Vagina (tissue), 2 donors: ENCODE results near the gene FAM120AOS.

Experiments used
- POLR2A ChIP-seq, 2 donors: fragments of 450-650 bp; IDR thresholded peaks; one replicate each; pipeline ENCODE4 v1.6.1; 2017; ENCODE audit warnings: antibody characterized with exemption in 2 of 2, mild to moderate bottlenecking in 2 of 2, moderate library complexity in 2 of 2
- TF ChIP-seq, protein P1 (sequence below), 3 experiments: fragments of 450-650 bp in 2 of 3; fragments of 200-600 bp in 1 of 3; sonication (generic) in 1 of 3; IDR thresholded peaks; one replicate each; pipeline ENCODE4 v1.5.1; 2017 to 2019; ENCODE audit warnings: antibody characterized with exemption in 3 of 3, mild to moderate bottlenecking in 2 of 3, moderate library complexity in 2 of 3

DNA sequence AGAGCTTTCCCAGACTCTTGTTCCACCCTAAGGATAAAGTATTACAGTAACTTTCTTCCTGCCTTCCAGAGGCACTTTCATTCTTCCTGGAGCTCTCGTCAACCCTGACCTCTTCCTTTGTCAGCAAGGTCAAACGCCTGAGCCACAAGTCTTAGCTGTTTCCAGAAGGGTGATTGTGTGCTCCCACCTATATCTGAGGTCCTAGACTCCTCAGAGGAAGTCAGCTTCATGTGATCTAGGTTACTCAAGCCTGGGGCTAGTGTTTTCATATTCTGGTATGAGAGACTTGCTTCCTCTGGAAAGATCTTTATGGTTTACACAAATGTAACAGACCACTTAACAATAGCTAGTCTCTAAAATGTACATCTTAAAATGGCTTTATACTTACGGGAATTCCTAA is 7.3 kb downstream of the FAM120AOS start:
- no peak for TF ChIP-seq POLR2A (IDR thresholded peaks at IDR 0.05)
- TF ChIP-seq, protein P1, sequence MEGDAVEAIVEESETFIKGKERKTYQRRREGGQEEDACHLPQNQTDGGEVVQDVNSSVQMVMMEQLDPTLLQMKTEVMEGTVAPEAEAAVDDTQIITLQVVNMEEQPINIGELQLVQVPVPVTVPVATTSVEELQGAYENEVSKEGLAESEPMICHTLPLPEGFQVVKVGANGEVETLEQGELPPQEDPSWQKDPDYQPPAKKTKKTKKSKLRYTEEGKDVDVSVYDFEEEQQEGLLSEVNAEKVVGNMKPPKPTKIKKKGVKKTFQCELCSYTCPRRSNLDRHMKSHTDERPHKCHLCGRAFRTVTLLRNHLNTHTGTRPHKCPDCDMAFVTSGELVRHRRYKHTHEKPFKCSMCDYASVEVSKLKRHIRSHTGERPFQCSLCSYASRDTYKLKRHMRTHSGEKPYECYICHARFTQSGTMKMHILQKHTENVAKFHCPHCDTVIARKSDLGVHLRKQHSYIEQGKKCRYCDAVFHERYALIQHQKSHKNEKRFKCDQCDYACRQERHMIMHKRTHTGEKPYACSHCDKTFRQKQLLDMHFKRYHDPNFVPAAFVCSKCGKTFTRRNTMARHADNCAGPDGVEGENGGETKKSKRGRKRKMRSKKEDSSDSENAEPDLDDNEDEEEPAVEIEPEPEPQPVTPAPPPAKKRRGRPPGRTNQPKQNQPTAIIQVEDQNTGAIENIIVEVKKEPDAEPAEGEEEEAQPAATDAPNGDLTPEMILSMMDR (IDR thresholded peaks at IDR 0.05): no peak
